Esophagus muscularis mucosa (tissue), 4 donors: Measurements from ENCODE around the gene ARID1B. TPM values are rescaled to one million over a fixed set of nuclear protein-coding genes. Genes with fewer than 3 reads are reported as not detected.

Experiments
- DNase-seq: peaks from one replicate; pipeline ENCODE4 v3.0.0-alpha.2; 2017; ENCODE audit errors: extremely low spot score
- H3K27ac ChIP-seq, 4 donors: fragments of 200-600 bp; sonication (generic); replicated peaks in 1 of 4; 1 replicate in 3 of 4; 2 replicates in 1 of 4; pipeline ENCODE4 v1.5.1; 2016 to 2019; ENCODE audit warnings: mild to moderate bottlenecking in 1 of 4
- H3K27me3 ChIP-seq, 4 donors: fragments of 200-600 bp; sonication (generic); one replicate each; pipeline versions ENCODE4 v1.5.1 to v1.6.0; 2016 to 2019
- H3K36me3 ChIP-seq, 4 donors: fragments of 200-600 bp; sonication (generic); one replicate each; pipeline ENCODE4 v1.5.1; 2016 to 2019
- H3K4me1 ChIP-seq, 4 donors: fragments of 200-600 bp; sonication (generic); one replicate each; pipeline ENCODE4 v1.5.1; 2016 to 2019
- H3K4me3 ChIP-seq, 4 donors: fragments of 200-600 bp; sonication (generic); 1 replicate in 2 of 4; 2 replicates in 2 of 4; pipeline ENCODE4 v1.5.1; 2016 to 2019; ENCODE audit warnings: mild to moderate bottlenecking in 4 of 4, moderate library complexity in 1 of 4
- H3K9me3 ChIP-seq, 4 donors: fragments of 200-600 bp; sonication (generic); 1 replicate in 3 of 4; 2 replicates in 1 of 4; pipeline ENCODE4 v1.5.1; 2016 to 2019
- CTCF ChIP-seq, 3 experiments: fragments of 200-600 bp in 2 of 3; fragments of 450-650 bp in 1 of 3; sonication (generic) in 2 of 3; IDR thresholded peaks; one replicate each; pipeline ENCODE4 v1.5.1; 2017 to 2019; ENCODE audit warnings: antibody characterized with exemption in 3 of 3, mild to moderate bottlenecking in 2 of 3, moderate library complexity in 1 of 3
- EP300 ChIP-seq: sonication (generic); formaldehyde crosslinking; IDR thresholded peaks from one replicate; pipeline ENCODE4 v1.6.1; 2017; ENCODE audit warnings: antibody characterized with exemption
- POLR2A ChIP-seq: fragments of 450-650 bp; IDR thresholded peaks from one replicate; pipeline ENCODE4 v1.6.1; 2017; ENCODE audit warnings: antibody characterized with exemption, moderate library complexity, mild to moderate bottlenecking, low read depth
- POLR2AphosphoS5 ChIP-seq, 2 donors: sonication (generic); formaldehyde crosslinking; IDR thresholded peaks; one replicate each; pipeline ENCODE4 v1.6.1; 2017; ENCODE audit warnings: antibody characterized with exemption in 2 of 2
- WGBS: methylation state at CpG from one replicate; pipeline ENCODE4 v1.1.5; 2018; 5-methylcytosine and 5-hydroxymethylcytosine counted together
- intact Hi-C: fragments of 100-400 bp; cut with DNase I; formaldehyde crosslinking; loops from one replicate; pipeline ENCODE4 v1.15.1; 2023
- total RNA-seq, 4 donors: library from RNA; depleted of rRNA; stranded (reverse); fragments of >200 nt; gene quantifications; one replicate each; pipeline versions ENCODE4 v1.1.0 to v1.2.1, GENCODE V29; 2016

ARID1B gene
- total RNA-seq, 4 donors from 2014 or later, result 55.0 to 87.2 (median 72.7) TPM

GRCh38 chr6:156848123-156848522 is 70.9 kb downstream of the ARID1B start:
- DNase-seq, result no peak
- 47% methylated on average over 3 of the region's 3 CpGs for WGBS
- Histone ChIP-seq H3K4me3 (no peak overlapping the region), H3K4me1 (peaks cover 86 to 99% (median 95%) of the 10 kb centered on the region in 4 donors), H3K27ac (peak overlapping the region in 2 of 4 donors; percentile 8 to 28), H3K36me3 (no peaks in the 10 kb centered on the region), H3K27me3 (no peaks in the 10 kb centered on the region), H3K9me3 (no peaks in the 10 kb centered on the region)
- intact Hi-C loops, result no loop called here
- TF ChIP-seq EP300 (no peak), CTCF (IDR thresholded peaks at IDR 0.05) (no peak), POLR2A (no peak), POLR2AphosphoS5 (IDR thresholded peaks at IDR 0.05) (no peak)

GRCh38 chr6:156848533-156848932 is 71.4 kb downstream of the ARID1B start:
- Histone ChIP-seq H3K4me3 (no peak overlapping the region), H3K4me1 (peaks cover 88 to 97% (median 95%) of the 10 kb centered on the region in 4 donors), H3K9me3 (no peaks in the 10 kb centered on the region), H3K36me3 (no peaks in the 10 kb centered on the region), H3K27ac (peak overlapping the region in 2 of 4 donors; percentile 8 to 28), H3K27me3 (no peaks in the 10 kb centered on the region)
- WGBS, result 15% methylated on average over 5 of the region's 5 CpGs
- TF ChIP-seq POLR2AphosphoS5 (IDR thresholded peaks at IDR 0.05) (no peak), CTCF (IDR thresholded peaks at IDR 0.05) (no peak), POLR2A (no peak), EP300 (no peak)
- intact Hi-C loops, result no loop called here
- DNase-seq, result no peak

GRCh38 chr6:156849806-156850205 is 72.6 kb downstream of the ARID1B start:
- H3K4me3 ChIP-seq, result no peak overlapping the region
- H3K4me1 ChIP-seq, result peaks cover 76 to 95% (median 84%) of the 10 kb centered on the region in 4 donors
- intact Hi-C loops, result no loop called here
- no peak overlapping the region for H3K27ac ChIP-seq
- no peaks in the 10 kb centered on the region for H3K27me3 ChIP-seq
- H3K36me3 ChIP-seq, result no peaks in the 10 kb centered on the region
- WGBS, result 62% methylated on average over 7 of the region's 7 CpGs
- DNase-seq, result no peak
- TF ChIP-seq CTCF (IDR thresholded peaks at IDR 0.05) (no peak), POLR2A (no peak), EP300 (no peak), POLR2AphosphoS5 (IDR thresholded peaks at IDR 0.05) (no peak)
- H3K9me3 ChIP-seq, result no peaks in the 10 kb centered on the region

GRCh38 chr6:156850353-156850752 is 73.2 kb downstream of the ARID1B start:
- no peak overlapping the region for H3K27ac ChIP-seq
- H3K4me1 ChIP-seq, result peaks cover 71 to 91% (median 79%) of the 10 kb centered on the region in 4 donors
- intact Hi-C loops, result no loop called here

More at GRCh38 chr6:156850353-156850752, 73.2 kb downstream of the ARID1B start:
- no peaks in the 10 kb centered on the region for H3K27me3 ChIP-seq
- no peak overlapping the region for H3K4me3 ChIP-seq
- no peaks in the 10 kb centered on the region for H3K36me3 ChIP-seq
- no peak for DNase-seq
- 93% methylated on average over 3 of the region's 3 CpGs for WGBS
- TF ChIP-seq EP300 (no peak), POLR2AphosphoS5 (IDR thresholded peaks at IDR 0.05) (no peak), CTCF (IDR thresholded peaks at IDR 0.05) (no peak), POLR2A (no peak)
- H3K9me3 ChIP-seq, result no peaks in the 10 kb centered on the region
